Activated CD4-positive, alpha-beta T cell treated with anti-CD3 and anti-CD28 coated beads for 24 hours (primary cell): Measurements from ENCODE around the gene MAFG.
"Not testable (repeated sequence)": the region's sequence is repeated elsewhere in the genome, so short reads cannot be mapped to it uniquely, and the experiment has no call there.

Experiments used
- DNase-seq, 2 donors: peaks; one replicate each; pipeline ENCODE4 v3.0.0-alpha.2; 2020; ENCODE audit warnings: low read depth in 2 of 2

MAFG gene

GRCh38 chr17:81958633-81959342, 31.3 kb upstream of the MAFG start:
- no peak for DNase-seq

DNA sequence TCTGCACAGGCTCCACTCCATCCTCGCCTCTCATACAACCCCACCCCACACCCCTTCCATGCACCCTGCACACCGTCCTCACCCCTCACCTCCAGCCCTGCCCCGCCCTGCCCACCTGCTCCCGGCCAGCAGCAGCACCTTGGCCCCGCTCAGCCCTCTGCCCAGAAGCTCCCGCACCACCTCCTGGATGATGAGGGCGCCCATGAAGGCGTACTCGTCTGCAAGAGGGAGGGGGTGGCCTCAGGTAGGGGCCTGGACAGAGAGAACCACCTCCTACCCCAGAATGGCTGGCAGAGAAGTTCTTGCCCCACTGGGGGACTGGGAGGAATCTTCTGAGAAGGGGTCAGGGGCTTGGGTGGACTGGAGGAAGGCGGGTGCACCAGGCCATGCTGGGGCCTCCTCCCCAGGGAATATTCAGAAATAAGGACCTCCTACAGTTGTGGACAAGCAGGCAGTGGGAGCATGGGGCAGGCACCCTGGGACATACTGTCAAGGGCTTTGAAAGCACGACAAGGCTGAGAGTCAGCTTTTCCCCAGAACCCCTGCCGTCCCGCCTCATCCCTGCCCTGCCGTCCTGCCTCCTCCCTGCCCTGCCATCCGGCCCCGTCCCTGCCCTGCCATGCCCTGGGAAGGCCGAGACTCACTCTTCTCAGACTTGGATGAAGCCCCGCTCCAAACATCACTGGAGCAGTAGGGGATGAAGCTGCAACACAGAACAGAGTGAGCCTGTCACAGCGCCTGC, 30.3 kb upstream of the MAFG start:
- DNase-seq, result no peak

GRCh38 chr17:81956607-81957589, 29.4 kb upstream of the MAFG start:
- DNase-seq, result no peak

- DNase-seq, result no peak
These were observed 28.4 kb upstream of the MAFG start for GRCh38 chr17:81955756-81956544.

GRCh38 chr17:81955058-81955681, 27.6 kb upstream of the MAFG start:
- no peak for DNase-seq

- DNase-seq, result no peak
These were observed 26.9 kb upstream of the MAFG start for GRCh38 chr17:81954131-81955057.

DNA sequence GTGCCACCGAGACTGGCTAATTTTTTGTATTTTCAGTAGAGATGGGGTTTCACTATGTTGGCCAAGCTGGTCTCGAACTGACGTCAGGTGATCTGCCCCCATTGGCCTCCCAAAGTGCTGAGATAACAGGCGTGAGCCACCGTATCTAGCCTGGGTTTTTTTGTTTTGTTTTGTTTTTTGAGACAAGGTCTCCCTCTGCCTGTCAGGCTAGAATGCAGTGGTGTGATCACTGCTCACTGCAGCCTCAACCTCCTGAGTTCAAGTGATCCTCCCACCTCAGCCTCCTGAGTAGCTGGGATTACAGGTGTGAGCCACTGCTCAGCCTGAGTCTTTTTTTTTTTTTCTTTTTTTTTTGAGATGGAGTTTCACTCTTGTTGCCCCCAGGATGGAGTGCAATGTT, 25.9 kb upstream of the MAFG start:
- not testable (repeated sequence) for DNase-seq

GRCh38 chr17:81952792-81953228, 25.3 kb upstream of the MAFG start:
- no peak for DNase-seq

- DNase-seq, result no peak
These were observed 24.5 kb upstream of the MAFG start for GRCh38 chr17:81951785-81952684.

- no peak for DNase-seq
These were observed 23.0 kb upstream of the MAFG start for GRCh38 chr17:81950501-81950900.

DNA sequence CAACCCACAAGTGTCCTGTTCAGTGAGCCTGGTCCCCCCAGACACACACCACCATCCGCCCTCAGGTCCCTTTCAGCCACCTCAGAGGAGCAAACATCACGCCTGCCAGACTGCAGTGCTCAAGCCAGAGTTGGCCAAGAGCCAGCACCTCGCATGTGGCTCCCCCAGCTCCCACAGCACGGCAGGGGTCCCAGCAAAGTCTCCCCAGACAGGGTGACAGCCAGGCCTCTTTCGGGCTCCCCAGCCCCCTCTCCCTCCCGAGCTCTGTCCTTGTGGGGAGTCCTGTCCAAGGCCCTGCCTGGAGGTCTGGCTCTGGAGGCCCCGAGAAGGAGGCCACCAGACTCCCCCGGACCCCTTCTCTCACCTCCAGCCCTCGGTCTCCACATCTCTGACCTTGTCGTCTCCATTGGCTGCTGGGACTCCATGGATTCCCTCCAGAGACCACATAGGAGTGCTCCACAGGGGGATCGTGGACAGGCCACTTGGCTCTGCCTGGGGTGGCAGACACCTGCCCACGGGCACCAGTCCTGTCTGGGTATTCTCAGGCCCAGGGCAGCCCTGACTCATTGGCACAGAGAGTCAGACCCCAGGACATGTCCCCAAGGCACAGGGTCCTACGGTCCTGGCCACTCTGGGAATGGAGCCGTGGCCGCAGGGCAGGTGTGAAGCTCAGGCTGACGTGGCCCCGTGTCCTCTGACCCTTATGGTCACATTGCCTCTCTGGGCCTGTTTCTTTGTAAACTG, 21.3 kb upstream of the MAFG start:
- no peak for DNase-seq

GRCh38 chr17:81947189-81947588, 19.7 kb upstream of the MAFG start, which contains the start of gene MYADML2:
Gene MYADML2, minus strand, starts transcription at chr17:81947233. Its CDS starts 5,492 bp downstream, at chr17:81941741.
- no peak for DNase-seq

DNA sequence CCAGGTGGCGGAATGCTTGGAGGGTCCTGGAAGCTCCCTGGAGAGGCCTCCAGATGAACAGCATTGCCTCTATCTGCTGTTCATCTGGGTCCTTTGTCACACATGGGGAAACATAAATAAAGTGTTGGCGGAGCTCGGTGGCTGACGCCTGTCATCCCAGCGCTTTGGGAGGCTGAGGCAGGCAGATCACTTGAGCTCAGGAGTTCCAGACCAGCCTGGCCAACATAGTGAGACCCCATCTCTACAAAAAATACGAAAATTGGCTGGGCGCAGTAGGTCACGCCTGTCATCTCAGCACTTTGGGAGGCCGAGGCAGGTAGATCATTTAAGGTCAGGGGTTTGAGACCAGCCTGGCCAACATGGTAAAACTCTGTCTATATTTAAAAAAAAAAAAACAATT, 17.3 kb upstream of the MAFG start:
- DNase-seq, result no peak

- DNase-seq, result no peak
These were observed 14.6 kb upstream of the MAFG start for GRCh38 chr17:81942167-81942553.

- no peak for DNase-seq
These were observed 14.1 kb upstream of the MAFG start for GRCh38 chr17:81941484-81942166.

DNA sequence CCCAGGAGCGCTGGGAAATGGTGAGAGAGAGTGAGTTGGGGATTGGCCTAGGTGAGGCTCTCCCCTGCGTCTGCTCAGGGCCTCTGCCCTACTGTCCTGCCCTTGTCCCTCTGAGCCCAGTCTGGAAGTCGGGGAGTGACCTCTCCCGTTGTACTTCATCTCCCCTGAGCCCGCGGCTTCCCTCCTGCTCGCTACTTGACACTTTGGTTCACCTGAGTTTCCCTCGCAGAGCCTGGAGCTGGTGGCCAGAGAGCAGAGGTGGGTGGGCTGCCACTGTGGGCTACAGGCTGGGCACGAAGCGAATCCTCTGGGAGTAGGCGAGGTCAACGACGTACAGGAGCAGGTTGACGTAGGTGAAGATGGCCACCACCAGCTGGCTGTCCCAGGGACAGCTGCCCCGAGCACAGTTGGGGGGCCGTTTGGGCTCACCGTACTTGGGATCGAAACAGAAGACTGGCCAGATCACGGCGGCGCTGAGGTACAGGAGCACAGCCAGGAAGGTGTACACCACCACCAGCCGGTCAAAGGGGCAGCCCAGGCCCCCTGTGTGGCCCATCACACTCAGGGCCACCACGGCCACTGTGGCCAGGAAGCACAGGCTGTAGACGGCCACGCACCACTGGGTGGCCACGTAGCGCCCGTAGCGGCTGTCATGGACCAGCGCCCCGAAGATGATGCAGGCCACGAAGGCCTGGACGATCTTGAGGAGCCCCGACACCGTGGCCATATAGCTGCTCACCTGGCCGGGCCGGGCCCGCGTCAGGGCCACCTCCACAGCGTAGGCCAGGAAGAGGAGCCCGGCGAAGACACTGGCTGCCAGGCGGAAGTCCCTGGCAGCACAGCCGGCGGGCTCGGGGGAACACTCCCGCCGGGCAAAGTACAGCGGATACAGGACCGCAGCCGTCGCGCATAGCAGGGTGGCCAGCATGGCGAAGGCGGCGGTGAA, 13.3 kb upstream of the MAFG start:
- no peak for DNase-seq
